Spleen (tissue), 11 donors: ENCODE measurements around the gene ENTPD1. TPM values are rescaled to one million over a fixed set of nuclear protein-coding genes. Genes with fewer than 3 reads are reported as not detected.

Experiments
- DNase-seq: peaks from one replicate; pipeline ENCODE4 v3.0.0-alpha.2; 2020
- H3K27ac ChIP-seq, 8 donors: fragments of 200-600 bp; sonication (generic) in 7 of 8; 1 replicate in 4 of 8; 2 replicates in 4 of 8; pipeline versions ENCODE4 v1.5.0 to v1.8.0; 2016 to 2021; ENCODE audit warnings: inconsistent platforms in 4 of 8, mild to moderate bottlenecking in 4 of 8, moderate library complexity in 1 of 8
- H3K27me3 ChIP-seq, 7 donors: fragments of 200-600 bp; sonication (generic) in 6 of 7; replicated peaks in 1 of 7; 1 replicate in 4 of 7; 2 replicates in 3 of 7; pipeline versions ENCODE4 v1.5.0 to v1.8.0; 2016 to 2021; ENCODE audit warnings: inconsistent platforms in 3 of 7, mild to moderate bottlenecking in 1 of 7
- H3K36me3 ChIP-seq, 6 donors: fragments of 200-600 bp; sonication (generic) in 5 of 6; 1 replicate in 4 of 6; 2 replicates in 2 of 6; pipeline versions ENCODE4 v1.5.0 to v1.8.0; 2016 to 2021; ENCODE audit warnings: inconsistent platforms in 2 of 6
- H3K4me1 ChIP-seq, 6 donors: fragments of 200-600 bp; sonication (generic) in 5 of 6; 1 replicate in 3 of 6; 2 replicates in 3 of 6; pipeline versions ENCODE4 v1.5.0 to v1.8.0; 2016 to 2021; ENCODE audit warnings: inconsistent platforms in 3 of 6
- H3K4me3 ChIP-seq, 8 donors: fragments of 200-600 bp; sonication (generic) in 7 of 8; 1 replicate in 4 of 8; 2 replicates in 4 of 8; pipeline versions ENCODE4 v1.5.0 to v1.8.0; 2016 to 2021; ENCODE audit warnings: inconsistent platforms in 4 of 8, mild to moderate bottlenecking in 4 of 8, moderate library complexity in 2 of 8
- H3K9me3 ChIP-seq, 8 donors: fragments of 200-600 bp; sonication (generic) in 7 of 8; 1 replicate in 4 of 8; 2 replicates in 4 of 8; pipeline versions ENCODE4 v1.5.0 to v1.8.0; 2016 to 2021; ENCODE audit warnings: inconsistent platforms in 4 of 8
- CTCF ChIP-seq, 11 experiments: fragments of 200-600 bp in 7 of 11; fragments of 450-650 bp in 4 of 11; sonication (generic) in 4 of 11; IDR thresholded peaks in 8 of 11; conservative IDR thresholded peaks in 3 of 11; 1 replicate in 7 of 11; 2 replicates in 4 of 11; pipeline versions ENCODE4 v1.4.0 to v1.8.0; 2016 to 2021; ENCODE audit warnings: antibody characterized with exemption in 11 of 11, inconsistent platforms in 4 of 11, mild to moderate bottlenecking in 1 of 11
- POLR2A ChIP-seq, 3 donors: fragments of 450-650 bp; IDR thresholded peaks; one replicate each; pipeline ENCODE4 v1.5.1; 2017; ENCODE audit warnings: antibody characterized with exemption in 3 of 3, mild to moderate bottlenecking in 1 of 3
- POLR2AphosphoS5 ChIP-seq, 3 donors: sonication (generic); formaldehyde crosslinking; IDR thresholded peaks; one replicate each; pipeline ENCODE4 v1.5.1; 2017; ENCODE audit warnings: antibody characterized with exemption in 3 of 3
- WGBS, 5 donors: extraction: QIAGEN DNeasy Blood & Tissue Kit in 3 of 5; methylation state at CpG; one replicate each; pipeline versions ENCODE4 v1.1.5 to v1.1.7; 2013 to 2018; 5-methylcytosine and 5-hydroxymethylcytosine counted together
- intact Hi-C: fragments of 100-400 bp; cut with DNase I; formaldehyde crosslinking; loops from one replicate; pipeline ENCODE4 v1.15.0; 2023; ENCODE audit warnings: low total_unique reads
- polyA plus RNA-seq, 3 donors: library from polyadenylated mRNA; stranded (reverse); fragments of 200-250 nt; gene quantifications; one replicate each; pipeline ENCODE4 v1.2.1, GENCODE V29; 2013
- total RNA-seq, 7 donors: library from RNA; depleted of rRNA in 3 of 7; stranded (reverse); fragments of >200 nt in 3 of 7; fragmentation: NEBNext Ultra II Directional in 4 of 7; extraction: Animal tissue kit (Norgen Biotek cat#: 25700) in 4 of 7; gene quantifications; one replicate each; pipeline versions ENCODE4 v1.1.0 to v1.2.1, GENCODE V29; 2016 to 2021
- donor health status: healthy with polysubstance abuse.
- donor health status: DM: no; HTN: no; CAD: no; lungs with moderate emphysema.
- donor health status: DM: no; HTN: no; CAD: no.
- donor health status: Bipolar disorder and iron deficiency.
- donor health status: healthy.
- donor health status: DM: no; HTN: no; CAD: no.
- donor health status: DM: yes; HTN: yes; CAD: no.

Gene ENTPD1
- total and polyA plus RNA-seq, 10 donors: 14.1 to 92.9 (median 62.9) TPM

- no peaks in the 10 kb centered on the region for H3K9me3 ChIP-seq
- peaks cover 8 to 34% (median 15%) of the 10 kb centered on the region in 6 donors for H3K4me1 ChIP-seq
- H3K36me3 ChIP-seq: peaks cover 0 to 6% (median 0%) of the 10 kb centered on the region in 6 donors
- H3K27ac ChIP-seq: peak overlapping the region in 1 of 8 donors; percentile 35
- WGBS, 5 donors: 96 to 100% (median 97%) methylated on average over 18 to 64 of the region's 64 CpGs
- no peak for DNase-seq
- no peak overlapping the region for H3K4me3 ChIP-seq
- H3K27me3 ChIP-seq: no peaks in the 10 kb centered on the region
- TF ChIP-seq POLR2AphosphoS5 (IDR thresholded peaks at IDR 0.05) (no peak), CTCF (IDR thresholded peaks at IDR 0.05 in 8 of 11, conservative IDR thresholded peaks at IDR 0.05 in 3 of 11) (no peak), POLR2A (IDR thresholded peaks at IDR 0.05) (no peak)
- intact Hi-C loops: no loop called here
Measured at GRCh38 chr10:95809370-95810197, 53.6 kb downstream of the ENTPD1 start.

GRCh38 chr10:95810198-95810976 is 54.4 kb downstream of the ENTPD1 start:
- intact Hi-C loops: no loop called here
- Histone ChIP-seq H3K4me1 (peaks cover 10 to 42% (median 20%) of the 10 kb centered on the region in 6 donors), H3K36me3 (peaks cover 0 to 6% (median 0%) of the 10 kb centered on the region in 6 donors), H3K4me3 (no peak overlapping the region), H3K27me3 (no peaks in the 10 kb centered on the region), H3K27ac (peak overlapping the region in 1 of 8 donors; percentile 35), H3K9me3 (no peaks in the 10 kb centered on the region)
- TF ChIP-seq POLR2AphosphoS5 (IDR thresholded peaks at IDR 0.05) (no peak), POLR2A (IDR thresholded peaks at IDR 0.05) (no peak), CTCF (IDR thresholded peaks at IDR 0.05 in 8 of 11, conservative IDR thresholded peaks at IDR 0.05 in 3 of 11) (no peak)
- peak; percentile 75 for DNase-seq
- WGBS, 5 donors: 88 to 95% (median 95%) methylated on average over 20 of the region's 20 CpGs

GRCh38 chr10:95813054-95813685 is 57.2 kb downstream of the ENTPD1 start:
- H3K27ac ChIP-seq: peak overlapping the region in 3 of 8 donors; percentile 10 to 49 (median 32)
- H3K36me3 ChIP-seq: peaks cover 0 to 18% (median 0%) of the 10 kb centered on the region in 6 donors
- DNase-seq: no peak
- intact Hi-C loops: no loop called here
- no peaks in the 10 kb centered on the region for H3K27me3 ChIP-seq
- H3K9me3 ChIP-seq: peaks cover 0 to 6% (median 0%) of the 10 kb centered on the region in 8 donors
- TF ChIP-seq POLR2A (IDR thresholded peaks at IDR 0.05) (no peak), POLR2AphosphoS5 (IDR thresholded peaks at IDR 0.05) (no peak), CTCF (IDR thresholded peaks at IDR 0.05 in 8 of 11, conservative IDR thresholded peaks at IDR 0.05 in 3 of 11) (no peak)
- H3K4me3 ChIP-seq: no peak overlapping the region
- H3K4me1 ChIP-seq: peaks cover 10 to 47% (median 19%) of the 10 kb centered on the region in 6 donors
- 87 to 97% (median 91%) methylated on average over 3 of the region's 3 CpGs for WGBS, 5 donors
